ENCODE measurements around the gene SLC39A8. TPM values are rescaled to one million over a fixed set of nuclear protein-coding genes. Genes with fewer than 3 reads are reported as not detected.
"Not testable (repeated sequence)": the region's sequence is repeated elsewhere in the genome, so short reads cannot be mapped to it uniquely, and the experiment has no call there.

Gene SLC39A8
- total RNA-seq, 4 donors from 2014 or later, result 15.0 to 24.1 (median 20.2) TPM

- H3K4me1 ChIP-seq, result no peaks in the 10 kb centered on the region
- no peaks in the 10 kb centered on the region for H3K36me3 ChIP-seq
- H3K27ac ChIP-seq, result no peak overlapping the region
- H3K27me3 ChIP-seq, result peaks cover 4% of the 10 kb centered on the region
- TF ChIP-seq CTCF (IDR thresholded peaks at IDR 0.05), result no peak
- no peak for TF ChIP-seq POLR2AphosphoS5 (IDR thresholded peaks at IDR 0.05)
- TF ChIP-seq EP300 (IDR thresholded peaks at IDR 0.05), result no peak
- no peak for TF ChIP-seq POLR2A (IDR thresholded peaks at IDR 0.05)
- no peak for DNase-seq (ENCODE audit: low spot score in 2 of 2)
- no peaks in the 10 kb centered on the region for H3K9me3 ChIP-seq
- H3K4me3 ChIP-seq, result no peak overlapping the region
- 89% methylated on average over 3 of the region's 3 CpGs for WGBS
These were observed 41.7 kb upstream of the SLC39A8 start for GRCh38 chr4:102386966-102387365.

DNA sequence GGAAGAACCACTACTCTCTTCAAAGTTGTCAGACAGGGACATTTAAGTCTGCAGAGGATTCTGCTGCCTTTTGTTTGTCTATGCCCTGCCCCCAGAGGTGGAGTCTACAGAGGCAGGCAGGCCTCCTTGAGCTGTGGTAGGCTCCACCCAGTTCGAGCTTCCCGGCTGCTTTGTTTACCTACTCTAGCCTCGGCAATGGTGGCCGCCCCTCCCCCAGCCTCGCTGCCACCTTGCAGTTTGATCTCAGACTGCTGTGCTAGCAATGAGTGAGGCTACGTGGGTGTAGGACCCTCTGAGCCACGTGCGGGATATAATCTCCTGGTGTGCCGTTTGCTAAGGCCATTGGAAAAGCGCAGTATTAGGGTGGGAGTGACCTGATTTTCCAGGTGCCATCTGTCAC lies 35.0 kb upstream of the SLC39A8 start:
- 88% methylated on average over 10 of the region's 10 CpGs for WGBS
- not testable (repeated sequence) for H3K36me3 ChIP-seq

GRCh38 chr4:102362922-102363432 lies 17.7 kb upstream of the SLC39A8 start:
- Histone ChIP-seq H3K27me3 (no peaks in the 10 kb centered on the region), H3K9me3 (no peaks in the 10 kb centered on the region), H3K4me3 (no peak overlapping the region)

More for the DNA sequence above, 35.0 kb upstream of the SLC39A8 start:
- not testable (repeated sequence) for DNase-seq (ENCODE audit: low spot score in 2 of 2); H3K4me3 ChIP-seq; H3K9me3 ChIP-seq; H3K27me3 ChIP-seq; H3K27ac ChIP-seq; H3K4me1 ChIP-seq

DNA sequence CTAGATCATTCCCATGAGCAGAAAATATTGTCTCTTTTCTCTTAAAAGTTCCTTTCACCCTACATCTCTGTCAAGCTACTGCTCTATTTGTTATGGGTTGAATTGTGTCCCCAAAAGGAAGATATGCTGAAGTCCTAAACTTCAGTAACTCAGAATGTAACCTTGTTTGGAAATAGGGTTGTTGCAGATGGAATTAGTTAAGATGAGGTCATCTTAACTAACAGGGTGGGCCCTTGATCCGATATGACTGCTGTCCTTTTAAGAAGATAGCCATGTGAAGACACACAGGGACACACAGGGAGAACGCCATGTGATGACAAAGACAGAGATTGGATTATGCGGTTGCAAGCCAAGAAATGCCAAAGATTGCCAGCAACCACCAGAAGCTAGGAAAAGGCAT lies 12.8 kb upstream of the SLC39A8 start:
- H3K27me3 ChIP-seq, result no peaks in the 10 kb centered on the region
- WGBS, result 70% methylated on average over 3 of the region's 3 CpGs
- H3K4me1 ChIP-seq, result no peaks in the 10 kb centered on the region
- no peaks in the 10 kb centered on the region for H3K36me3 ChIP-seq
- H3K9me3 ChIP-seq, result no peaks in the 10 kb centered on the region
- TF ChIP-seq EP300 (IDR thresholded peaks at IDR 0.05) (no peak), POLR2A (IDR thresholded peaks at IDR 0.05) (no peak), CTCF (IDR thresholded peaks at IDR 0.05) (no peak)
- H3K4me3 ChIP-seq, result no peak overlapping the region
- DNase-seq (ENCODE audit: low spot score in 2 of 2), result no peak
- H3K27ac ChIP-seq, result no peak overlapping the region

More at GRCh38 chr4:102362922-102363432, 17.7 kb upstream of the SLC39A8 start:
- Histone ChIP-seq H3K36me3 (no peaks in the 10 kb centered on the region), H3K4me1 (no peaks in the 10 kb centered on the region), H3K27ac (no peak overlapping the region)
- TF ChIP-seq EP300 (IDR thresholded peaks at IDR 0.05), result no peak
- TF ChIP-seq POLR2A (IDR thresholded peaks at IDR 0.05), result no peak
- TF ChIP-seq CTCF (IDR thresholded peaks at IDR 0.05), result no peak
- TF ChIP-seq POLR2AphosphoS5 (IDR thresholded peaks at IDR 0.05), result no peak
- DNase-seq (ENCODE audit: low spot score in 2 of 2), result no peak
- WGBS, result 88% methylated on average over 2 of the region's 2 CpGs

DNA sequence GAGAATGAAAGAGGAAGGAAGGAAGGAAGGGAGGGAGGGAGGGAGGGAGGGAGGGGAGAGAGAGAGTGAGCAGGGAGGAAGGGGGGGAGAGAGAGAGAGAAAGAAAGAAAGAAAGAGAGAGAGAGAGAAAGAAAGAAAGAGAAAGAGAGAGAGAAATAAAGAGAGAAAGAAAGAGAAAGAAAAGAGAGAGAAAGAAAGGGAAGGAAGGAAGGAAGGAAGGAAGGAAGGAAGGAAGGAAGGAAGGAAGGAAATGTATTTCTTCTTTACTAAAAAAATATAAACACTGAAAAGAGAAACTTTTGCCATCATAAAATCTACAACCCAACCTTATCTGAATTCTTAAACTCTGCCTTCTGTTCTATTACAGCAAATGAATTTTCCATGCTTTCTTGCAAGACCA lies 12.4 kb upstream of the SLC39A8 start:
- H3K36me3 ChIP-seq; DNase-seq (ENCODE audit: low spot score in 2 of 2); H3K27ac ChIP-seq; H3K4me1 ChIP-seq; H3K9me3 ChIP-seq; H3K27me3 ChIP-seq; H3K4me3 ChIP-seq: not testable (repeated sequence)

DNA sequence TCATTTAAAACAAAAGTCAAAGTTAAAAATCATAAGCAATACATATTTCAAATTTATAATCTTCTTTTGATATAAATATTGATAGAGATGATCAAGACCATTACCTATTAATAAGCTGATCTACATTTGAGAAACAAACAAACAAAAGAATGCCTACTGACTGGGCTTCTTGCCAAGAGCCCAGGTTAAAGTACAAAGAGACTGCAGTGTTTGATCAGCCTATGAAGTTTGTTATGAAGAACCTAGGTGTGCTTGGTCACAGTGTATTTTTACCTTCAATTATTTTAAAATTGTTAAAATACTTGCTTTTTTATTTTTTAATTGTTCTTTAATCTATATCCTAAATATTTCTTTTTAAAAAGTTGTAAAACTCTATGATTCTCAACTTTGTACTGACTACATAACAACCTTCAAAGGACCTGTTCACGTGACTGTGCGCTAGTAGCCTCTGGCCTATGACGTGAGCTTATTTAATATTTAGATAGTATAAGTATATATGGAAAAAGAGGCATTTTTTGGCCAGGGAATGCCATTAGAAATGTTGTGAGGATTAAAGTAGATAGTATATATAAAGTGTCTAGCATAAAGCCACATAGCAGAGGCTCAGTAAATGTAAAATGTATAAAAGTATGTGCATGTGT lies 11.4 kb upstream of the SLC39A8 start:
- DNase-seq (ENCODE audit: low spot score in 2 of 2), result no peak
- H3K4me1 ChIP-seq, result no peaks in the 10 kb centered on the region
- TF ChIP-seq POLR2AphosphoS5 (IDR thresholded peaks at IDR 0.05), result no peak
- TF ChIP-seq POLR2A (IDR thresholded peaks at IDR 0.05), result no peak
- no peak for TF ChIP-seq EP300 (IDR thresholded peaks at IDR 0.05)
- TF ChIP-seq CTCF (IDR thresholded peaks at IDR 0.05), result no peak
- H3K27me3 ChIP-seq, result no peaks in the 10 kb centered on the region
- H3K9me3 ChIP-seq, result no peaks in the 10 kb centered on the region
- H3K36me3 ChIP-seq, result no peaks in the 10 kb centered on the region
- H3K27ac ChIP-seq, result no peak overlapping the region
- H3K4me3 ChIP-seq, result no peak overlapping the region
- 94% methylated on average over 3 of the region's 3 CpGs for WGBS

Data from suprapubic skin (tissue), 4 donors.